WTC11 (cell line): ENCODE data around the gene SIRT2. TPM values are rescaled to one million over a fixed set of nuclear protein-coding genes. Genes with fewer than 3 reads are reported as not detected.

Experiments
- ATF6 ChIP-seq: sonication (generic); formaldehyde crosslinking; IDR thresholded peaks from 2 replicates; pipeline ENCODE4 v1.8.1; 2023; ENCODE audit warnings: mild to moderate bottlenecking, missing genetic modification reagents
- CREB1 ChIP-seq: sonication (generic); formaldehyde crosslinking; IDR thresholded peaks from 2 replicates; pipeline ENCODE4 v1.8.0; 2023; ENCODE audit warnings: mild to moderate bottlenecking, missing genetic modification reagents
- E2F1 ChIP-seq: sonication (generic); formaldehyde crosslinking; IDR thresholded peaks from 2 replicates; pipeline ENCODE4 v1.8.0; 2022; ENCODE audit warnings: mild to moderate bottlenecking, missing genetic modification reagents
- ETV6 ChIP-seq: sonication (generic); formaldehyde crosslinking; IDR thresholded peaks from 2 replicates; pipeline ENCODE4 v1.8.1; 2022; ENCODE audit warnings: mild to moderate bottlenecking, missing genetic modification reagents
- GABPB1 ChIP-seq: sonication (generic); formaldehyde crosslinking; IDR thresholded peaks from 2 replicates; pipeline ENCODE4 v1.8.1; 2023; ENCODE audit warnings: mild to moderate bottlenecking, missing genetic modification reagents
- GTF2I ChIP-seq: fragments of 250-450 bp; sonication (Bioruptor Pico); conservative IDR thresholded peaks from 2 replicates; pipeline ENCODE4 v1.4.0; 2021; ENCODE audit warnings: mild to moderate bottlenecking
- HMGXB4 ChIP-seq: sonication (generic); formaldehyde crosslinking; IDR thresholded peaks from 2 replicates; pipeline ENCODE4 v1.8.1; 2023; ENCODE audit warnings: mild to moderate bottlenecking, moderate library complexity, missing genetic modification reagents
- IRF2 ChIP-seq: sonication (generic); formaldehyde crosslinking; IDR thresholded peaks from 2 replicates; pipeline ENCODE4 v1.8.0; 2022; ENCODE audit warnings: low read depth, missing genetic modification reagents, borderline replicate concordance
- MXD4 ChIP-seq: fragments of 250-450 bp; sonication (Bioruptor Pico); IDR thresholded peaks from 2 replicates; pipeline ENCODE4 v1.8.0; 2021; ENCODE audit warnings: mild to moderate bottlenecking, moderate library complexity, borderline replicate concordance
- NR2C2 ChIP-seq: sonication (generic); formaldehyde crosslinking; IDR thresholded peaks from 2 replicates; pipeline ENCODE4 v1.8.0; 2022; ENCODE audit warnings: mild to moderate bottlenecking, missing genetic modification reagents
- PRDM15 ChIP-seq: sonication (generic); formaldehyde crosslinking; IDR thresholded peaks from 2 replicates; pipeline ENCODE4 v1.8.0; 2022; ENCODE audit warnings: missing genetic modification reagents
- SP1 ChIP-seq: sonication (generic); formaldehyde crosslinking; conservative IDR thresholded peaks from 2 replicates; pipeline ENCODE4 v1.8.1; 2022; ENCODE audit warnings: missing genetic modification reagents
- TEAD1 ChIP-seq: sonication (generic); formaldehyde crosslinking; IDR thresholded peaks from 2 replicates; pipeline ENCODE4 v1.8.0; 2022; ENCODE audit warnings: mild to moderate bottlenecking, missing genetic modification reagents
- ZBTB21 ChIP-seq: sonication (generic); formaldehyde crosslinking; IDR thresholded peaks from 2 replicates; pipeline ENCODE4 v1.8.1; 2023; ENCODE audit warnings: mild to moderate bottlenecking, missing genetic modification reagents, borderline replicate concordance
- ZNF532 ChIP-seq: fragments of 250-450 bp; sonication (Bioruptor Pico); IDR thresholded peaks from 2 replicates; pipeline ENCODE4 v1.9.0; 2021; ENCODE audit warnings: mild to moderate bottlenecking, borderline replicate concordance
- total RNA-seq: library from RNA; stranded (reverse); gene quantifications from 3 replicates; pipeline ENCODE4 v1.2.3, GENCODE V29; 2021

The SIRT2 gene
- total RNA-seq, 1 experiment from 2014 or later: 9.5 TPM

- TF ChIP-seq PRDM15 (CRISPR knock-in tag): peak; percentile 28; the same call in 1 of the 2 replicates
- TF ChIP-seq ZNF532 (CRISPR knock-in tag): no peak
- peak; percentile 78; the same call in 1 of the 2 replicates for TF ChIP-seq SP1
- no peak for TF ChIP-seq CREB1 (CRISPR knock-in tag)
- no peak for TF ChIP-seq ATF6 (CRISPR knock-in tag)
- no peak for TF ChIP-seq GABPB1 (CRISPR knock-in tag)
- TF ChIP-seq HMGXB4 (CRISPR knock-in tag): peak; percentile 66; the same call in 1 of the 2 replicates
- TF ChIP-seq ZBTB21 (CRISPR knock-in tag): peak; percentile 65; the same call in 1 of the 2 replicates
- no peak for TF ChIP-seq NR2C2 (CRISPR knock-in tag)
- no peak for TF ChIP-seq E2F1 (CRISPR knock-in tag)
- TF ChIP-seq ETV6: peak; percentile 88
- TF ChIP-seq TEAD1: peak; percentile 47; the same call in 1 of the 2 replicates
- no peak for TF ChIP-seq GTF2I
- TF ChIP-seq IRF2 (CRISPR knock-in tag): no peak
- no peak for TF ChIP-seq MXD4 (CRISPR knock-in tag)
Observed at GRCh38 chr19:38869836-38870607, 29.4 kb downstream of the SIRT2 start (continued).
